IMR-90 (cell line): ENCODE measurements around the gene SLC6A9. TPM values are rescaled to one million over a fixed set of nuclear protein-coding genes. Genes with fewer than 3 reads are reported as not detected.
A peak's percentile ranks its signal among the peaks of the same experiment; 100 is the strongest.

ENCODE experiments used
- ATAC-seq: fragments of 200-7000 bp; cut with Tn5 transposase; 2 replicates; pipeline ENCODE4 v1.9.1; 2020; ENCODE audit warnings: low read depth, mild to moderate bottlenecking, moderate library complexity
- BruUV-seq: library from RNA; stranded (reverse); fragments of 400-500 nt; replicated peaks from 2 replicates; lab custom pipeline; 2021; lab: Mats Ljungman, UMichigan
- CTCF ChIA-PET: fragments of 300-600 bp; formaldehyde crosslinking; extraction: SDS; loops from one replicate; lab custom pipeline; 2021; ENCODE audit warnings: antibody characterized with exemption; lab: Yijun Ruan, JAX
- POLR2A ChIA-PET: fragments of 300-600 bp; sonication (Branson Sonifier 250); formaldehyde crosslinking; loops from one replicate; lab custom pipeline; 2022; ENCODE audit warnings: antibody characterized with exemption; ENCODE audit not compliant: unreplicated experiment; lab: Charles Lee
- DNase-seq: peaks from one replicate; pipeline ENCODE4 v3.0.0; 2013
- H2AFZ ChIP-seq: replicated peaks from 2 replicates; pipeline ENCODE3; 2013; ENCODE audit warnings: low read length, mild to moderate bottlenecking; ENCODE audit not compliant: poor library complexity
- H2AK5ac ChIP-seq: 2 replicates; pipeline ENCODE4 v1.6.1; 2013; ENCODE audit warnings: low read depth, low read length, inconsistent platforms
- H2AK9ac ChIP-seq: replicated peaks from 2 replicates; pipeline ENCODE3; 2013; ENCODE audit warnings: mild to moderate bottlenecking, low read depth, low read length, moderate library complexity; ENCODE audit not compliant: poor library complexity
- H2BK120ac ChIP-seq: 2 replicates; pipeline ENCODE4 v1.6.1; 2013; ENCODE audit warnings: low read depth, low read length, inconsistent platforms
- H2BK15ac ChIP-seq: 3 replicates; pipeline ENCODE4 v1.6.1; 2013; ENCODE audit warnings: low read depth, low read length, inconsistent platforms
- H2BK20ac ChIP-seq: 2 replicates; pipeline ENCODE4 v1.6.1; 2013; ENCODE audit warnings: low read depth, mild to moderate bottlenecking, inconsistent platforms, low read length, moderate library complexity
- H2BK5ac ChIP-seq: 2 replicates; pipeline ENCODE4 v1.6.1; 2013; ENCODE audit warnings: mild to moderate bottlenecking, low read depth, low read length, inconsistent platforms; ENCODE audit not compliant: poor library complexity, severe bottlenecking
- H3K14ac ChIP-seq: replicated peaks from 2 replicates; pipeline ENCODE4 v1.6.1; 2013; ENCODE audit warnings: low read depth, low read length, inconsistent platforms
- H3K18ac ChIP-seq: 2 replicates; pipeline ENCODE4 v1.6.1; 2013; ENCODE audit warnings: low read depth, low read length, control low read depth
- H3K23ac ChIP-seq: 2 replicates; pipeline ENCODE4 v1.6.1; 2013; ENCODE audit warnings: low read depth, low read length, inconsistent platforms
- H3K27ac ChIP-seq: 2 replicates; pipeline ENCODE4 v1.5.1; 2013; ENCODE audit warnings: mild to moderate bottlenecking, control low read depth, low read length; ENCODE audit not compliant: insufficient read depth
- H3K27me3 ChIP-seq: 2 replicates; pipeline ENCODE4 v1.6.1; 2013; ENCODE audit warnings: low read length; ENCODE audit not compliant: control insufficient read depth, insufficient read depth
- H3K36me3 ChIP-seq: 2 replicates; pipeline ENCODE4 v1.6.1; 2013; ENCODE audit warnings: low read length, mixed read lengths; ENCODE audit not compliant: control insufficient read depth, insufficient read depth
- H3K4ac ChIP-seq: 2 replicates; pipeline ENCODE4 v1.6.1; 2013; ENCODE audit warnings: low read depth, low read length, inconsistent platforms
- H3K4me1 ChIP-seq: 2 replicates; pipeline ENCODE4 v1.6.1; 2013; ENCODE audit warnings: low read length, mixed read lengths; ENCODE audit not compliant: control insufficient read depth, insufficient read depth
- H3K4me2 ChIP-seq: 2 replicates; pipeline ENCODE4 v1.6.1; 2013; ENCODE audit warnings: low read depth, mild to moderate bottlenecking, control low read depth, low read length, moderate library complexity
- H3K4me3 ChIP-seq: 2 replicates; pipeline ENCODE4 v1.5.1; 2013; ENCODE audit warnings: low read depth, mild to moderate bottlenecking, control low read depth, low read length, moderate library complexity; ENCODE audit not compliant: insufficient read depth
- H3K56ac ChIP-seq: 2 replicates; pipeline ENCODE4 v1.6.1; 2013; ENCODE audit warnings: low read length, inconsistent platforms; ENCODE audit not compliant: insufficient read depth; ENCODE audit errors: extremely low read depth
- H3K79me1 ChIP-seq, 2 experiments: 2 replicates each; pipeline ENCODE4 v1.6.1; 2013; ENCODE audit warnings: low read length in 2 of 2, inconsistent platforms in 1 of 2, low read depth in 1 of 2
- H3K9ac ChIP-seq: 2 replicates; pipeline ENCODE4 v1.6.1; 2013; ENCODE audit warnings: low read depth, low read length, control low read depth
- H3K9me1 ChIP-seq: 2 replicates; pipeline ENCODE4 v1.6.1; 2013; ENCODE audit warnings: low read length, inconsistent platforms; ENCODE audit not compliant: insufficient read depth
- H3K9me3 ChIP-seq: 2 replicates; pipeline ENCODE4 v1.6.1; 2013; ENCODE audit warnings: low read length; ENCODE audit not compliant: control insufficient read depth, insufficient read depth
- H4K20me1 ChIP-seq: 2 replicates; pipeline ENCODE4 v1.6.1; 2013; ENCODE audit warnings: low read length, inconsistent platforms; ENCODE audit not compliant: insufficient read depth
- H4K5ac ChIP-seq: 2 replicates; pipeline ENCODE4 v1.6.1; 2013; ENCODE audit warnings: mild to moderate bottlenecking, low read depth, low read length, control low read depth
- H4K8ac ChIP-seq, 2 experiments: 2 replicates each; pipeline ENCODE4 v1.6.1; 2013; ENCODE audit warnings: low read depth in 2 of 2, low read length in 2 of 2, control low read depth in 1 of 2, inconsistent platforms in 1 of 2
- H4K91ac ChIP-seq: 2 replicates; pipeline ENCODE4 v1.6.1; 2013; ENCODE audit warnings: low read depth, low read length, inconsistent platforms; ENCODE audit not compliant: insufficient read depth
- BHLHE40 ChIP-seq: fragments of 150-350 bp; IDR thresholded peaks from 2 replicates; pipeline ENCODE4 v1.6.1; 2016; ENCODE audit warnings: mild to moderate bottlenecking, low read depth, low read length
- CEBPB ChIP-seq: IDR thresholded peaks from 2 replicates; pipeline ENCODE4 v1.6.1; 2012; ENCODE audit warnings: low read depth, low read length, improper control_type of control experiment
- CHD1 ChIP-seq: IDR thresholded peaks from 2 replicates; pipeline ENCODE4 v1.6.1; 2012; ENCODE audit warnings: low read depth, low read length, improper control_type of control experiment
- MAZ ChIP-seq: IDR thresholded peaks from 2 replicates; pipeline ENCODE4 v1.6.1; 2012; ENCODE audit warnings: low read depth, mild to moderate bottlenecking, low read length, improper control_type of control experiment, moderate library complexity, borderline replicate concordance
- MXI1 ChIP-seq: IDR thresholded peaks from 2 replicates; pipeline ENCODE4 v1.6.1; 2012; ENCODE audit warnings: low read depth, mild to moderate bottlenecking, low read length, moderate library complexity, borderline replicate concordance
- POLR2A ChIP-seq: IDR thresholded peaks from 2 replicates; pipeline ENCODE4 v1.6.1; 2012; ENCODE audit warnings: mild to moderate bottlenecking, low read depth, low read length
- WGBS, 2 experiments: methylation state at CpG; one replicate each; pipeline versions ENCODE4 v1.1.5 to v1.1.7; 2013; ENCODE audit warnings: missing lambda C conversion rate in 2 of 2; ENCODE audit not compliant: insufficient read length in 1 of 2; ENCODE audit errors: extremely low coverage in 2 of 2; 5-methylcytosine and 5-hydroxymethylcytosine counted together
- dilution Hi-C: fragments of 300-500 bp; cut with HindIII; formaldehyde crosslinking; loops from one replicate; pipeline ENCODE4 v1.14.3; 2018; ENCODE audit warnings: low sequenced_read_pairs; ENCODE audit not compliant: unreplicated experiment
- in situ Hi-C: fragments of 300-500 bp; cut with MboI; formaldehyde crosslinking; loops from 3 replicates; pipeline ENCODE4 v1.14.3; 2019; ENCODE audit warnings: low sequenced_read_pairs, inconsistent platforms, mixed read lengths
- intact Hi-C: fragments of 100-400 bp; cut with micrococcal nuclease; formaldehyde crosslinking; loops from 2 replicates; pipeline ENCODE4 v1.10.0; 2022
- polyA plus RNA-seq, 3 experiments: library from polyadenylated mRNA; depleted of rRNA; stranded (reverse); fragments of >200 nt; gene quantifications; 2 replicates each; pipeline ENCODE4 v1.2.3, GENCODE V29; 2012; ENCODE audit warnings: low replicate concordance in 1 of 3
- total RNA-seq: library from RNA; depleted of rRNA; stranded (reverse); fragments of >200 nt; gene quantifications from 2 replicates; pipeline ENCODE4 v1.2.3, GENCODE V29; 2012

Gene SLC6A9
- total and polyA plus RNA-seq, 2 of the 4 experiments (the other 2 are of a cell fraction) = 2.0 to 6.6 TPM

- peak; percentile 94 for TF ChIP-seq MXI1
- TF ChIP-seq CEBPB = no peak
Observed at GRCh38 chr1:44029911-44030604, 1.2 kb downstream of the SLC6A9 start (continued).

GRCh38 chr1:44029260-44029910 is 1.9 kb downstream of the SLC6A9 start:
- no peaks in the 10 kb centered on the region for H3K9me3 ChIP-seq
- in situ Hi-C loops (no loop called here), intact Hi-C loops (no loop called here), dilution Hi-C loops (no loop called here)
- ChIA-PET CTCF (no interaction called here), POLR2A (no interaction called here)
- peak overlapping the region; percentile 54; the same call in 1 of the 2 replicates for H2BK120ac ChIP-seq
- peak overlapping the region; percentile 66; the same call in 1 of the 2 replicates for H3K56ac ChIP-seq
- H3K27me3 ChIP-seq = no peaks in the 10 kb centered on the region
- peak overlapping the region; percentile 79 for H3K18ac ChIP-seq
- H2BK5ac ChIP-seq = peak overlapping the region; percentile 69
- H3K9ac ChIP-seq = peak overlapping the region; percentile 89
- ATAC-seq (peak; percentile 28), DNase-seq (no peak)
- H3K9me1 ChIP-seq = 0 out of 2 replicates have a peak, but pooled peaks cover 10% of the 10 kb centered on the region
- H3K4me3 ChIP-seq = peak overlapping the region; percentile 88
- peak overlapping the region; percentile 88 for H3K4ac ChIP-seq
- H3K23ac ChIP-seq = peak overlapping the region; percentile 62
- H3K27ac ChIP-seq = peak overlapping the region; percentile 79
- no peaks in the 10 kb centered on the region for H3K36me3 ChIP-seq
- peak overlapping the region; percentile 56; the same call in 1 of the 2 replicates for H4K5ac ChIP-seq
- H4K91ac ChIP-seq = peak overlapping the region; percentile 81
- TF ChIP-seq BHLHE40 (no peak), POLR2A (no peak), CHD1 (no peak), MAZ (no peak), MXI1 (no peak)
- H4K8ac ChIP-seq = peak overlapping the region; percentile 85 to 89
- H2AFZ ChIP-seq = peak overlapping the region; percentile 95
- H2AK5ac ChIP-seq = peak overlapping the region; percentile 54; the same call in 1 of the 2 replicates
- peak overlapping the region; percentile 94 for H2AK9ac ChIP-seq
- H3K4me2 ChIP-seq = peak overlapping the region; percentile 97
- peak overlapping the region; percentile 65; the same call in 2 of the 3 replicates for H2BK15ac ChIP-seq
- H3K79me1 ChIP-seq = peaks cover 0 to 14% of the 10 kb centered on the region in 2 experiments; a peak in 2 of 4 replicates
- BruUV-seq = no TSS peak
- no peak overlapping the region for H2BK20ac ChIP-seq
- 39% methylated on average over 11 of the region's 17 CpGs; no CpG with 5 or more reads in 1 of the 2 experiments for WGBS, 2 experiments
- H4K20me1 ChIP-seq = no peaks in the 10 kb centered on the region
- peak overlapping the region; percentile 93; the same call in 1 of the 2 replicates for H3K14ac ChIP-seq
- H3K4me1 ChIP-seq = peaks cover 18% of the 10 kb centered on the region
